ENCODE results near the gene GCG. TPM values are rescaled to one million over a fixed set of nuclear protein-coding genes. Genes with fewer than 3 reads are reported as not detected.

Gene GCG
- total RNA-seq, 2 donors from 2014 or later, result 1.6 TPM; not detected in 1

- Histone ChIP-seq H3K27ac (no peak overlapping the region), H3K4me1 (replicated peaks) (no peaks in the 10 kb centered on the region), H3K36me3 (no peaks in the 10 kb centered on the region), H3K9me3 (no peaks in the 10 kb centered on the region), H3K27me3 (replicated peaks; ENCODE audit: insufficient read depth) (no peaks in the 10 kb centered on the region), H3K4me3 (no peak overlapping the region)
- 96% methylated on average over 7 of the region's 7 CpGs for WGBS
- intact Hi-C loops (cut with DNase I), result no loop called here
- DNase-seq (ENCODE audit: low spot score), result no peak
- no peak for TF ChIP-seq CTCF (IDR thresholded peaks at IDR 0.05)
- no peak for TF ChIP-seq POLR2A (IDR thresholded peaks at IDR 0.05)
- TF ChIP-seq POLR2AphosphoS5 (IDR thresholded peaks at IDR 0.05), result no peak
Measured at GRCh38 chr2:162196638-162197037, 44.6 kb upstream of the GCG start.

- no peak overlapping the region for H3K4me3 ChIP-seq
- no peaks in the 10 kb centered on the region for H3K27me3 ChIP-seq (replicated peaks; ENCODE audit: insufficient read depth)
- intact Hi-C loops (cut with DNase I), result no loop called here
- H3K9me3 ChIP-seq, result no peaks in the 10 kb centered on the region
- no peaks in the 10 kb centered on the region for H3K4me1 ChIP-seq (replicated peaks)
- TF ChIP-seq POLR2AphosphoS5 (IDR thresholded peaks at IDR 0.05), result no peak
- TF ChIP-seq CTCF (IDR thresholded peaks at IDR 0.05), result no peak
- no peak for TF ChIP-seq POLR2A (IDR thresholded peaks at IDR 0.05)
- H3K27ac ChIP-seq, result no peak overlapping the region
- H3K36me3 ChIP-seq, result no peaks in the 10 kb centered on the region
- DNase-seq (ENCODE audit: low spot score), result no peak
- 77% methylated on average over 3 of the region's 3 CpGs for WGBS
Measured at GRCh38 chr2:162188451-162188850, 36.4 kb upstream of the GCG start.

- no peak overlapping the region for H3K4me3 ChIP-seq
- no peak for TF ChIP-seq POLR2AphosphoS5 (IDR thresholded peaks at IDR 0.05)
- TF ChIP-seq POLR2A (IDR thresholded peaks at IDR 0.05), result no peak
- TF ChIP-seq CTCF (IDR thresholded peaks at IDR 0.05), result no peak
- no peak overlapping the region for H3K27ac ChIP-seq
- H3K4me1 ChIP-seq (replicated peaks), result no peaks in the 10 kb centered on the region
- no peak for DNase-seq (ENCODE audit: low spot score)
- WGBS, result 87% methylated on average over 5 of the region's 5 CpGs
- intact Hi-C loops (cut with DNase I), result no loop called here
- H3K36me3 ChIP-seq, result no peaks in the 10 kb centered on the region
- H3K9me3 ChIP-seq, result no peaks in the 10 kb centered on the region
- no peaks in the 10 kb centered on the region for H3K27me3 ChIP-seq (replicated peaks; ENCODE audit: insufficient read depth)
Measured at GRCh38 chr2:162185541-162186232, 33.6 kb upstream of the GCG start.

GRCh38 chr2:162184821-162185450 is 32.9 kb upstream of the GCG start:
- intact Hi-C loops (cut with DNase I), result no loop called here
- Histone ChIP-seq H3K36me3 (no peaks in the 10 kb centered on the region), H3K27ac (no peak overlapping the region), H3K4me3 (no peak overlapping the region), H3K4me1 (replicated peaks) (no peaks in the 10 kb centered on the region), H3K9me3 (no peaks in the 10 kb centered on the region), H3K27me3 (replicated peaks; ENCODE audit: insufficient read depth) (no peaks in the 10 kb centered on the region)
- 44% methylated on average over 2 of the region's 2 CpGs for WGBS
- no peak for DNase-seq (ENCODE audit: low spot score)
- TF ChIP-seq POLR2AphosphoS5 (IDR thresholded peaks at IDR 0.05) (no peak), CTCF (IDR thresholded peaks at IDR 0.05) (no peak), POLR2A (IDR thresholded peaks at IDR 0.05) (no peak)

GRCh38 chr2:162184359-162184758 is 32.3 kb upstream of the GCG start:
- Histone ChIP-seq H3K27ac (no peak overlapping the region), H3K27me3 (replicated peaks; ENCODE audit: insufficient read depth) (no peaks in the 10 kb centered on the region), H3K36me3 (no peaks in the 10 kb centered on the region), H3K4me3 (no peak overlapping the region), H3K9me3 (no peaks in the 10 kb centered on the region), H3K4me1 (replicated peaks) (no peaks in the 10 kb centered on the region)
- no peak for TF ChIP-seq POLR2A (IDR thresholded peaks at IDR 0.05)
- TF ChIP-seq CTCF (IDR thresholded peaks at IDR 0.05), result no peak
- no peak for TF ChIP-seq POLR2AphosphoS5 (IDR thresholded peaks at IDR 0.05)
- 86% methylated on average over 6 of the region's 6 CpGs for whole genome bisulfite sequencing
- intact Hi-C loops (cut with DNase I), result no loop called here
- DNase-seq (ENCODE audit: low spot score), result no peak
